ENCODE measurements around the gene PPARA. TPM values are rescaled to one million over a fixed set of nuclear protein-coding genes. Genes with fewer than 3 reads are reported as not detected.

The PPARA gene
- polyA plus RNA-seq, 3 donors, result 3.7 to 6.3 (median 4.9) TPM

DNA sequence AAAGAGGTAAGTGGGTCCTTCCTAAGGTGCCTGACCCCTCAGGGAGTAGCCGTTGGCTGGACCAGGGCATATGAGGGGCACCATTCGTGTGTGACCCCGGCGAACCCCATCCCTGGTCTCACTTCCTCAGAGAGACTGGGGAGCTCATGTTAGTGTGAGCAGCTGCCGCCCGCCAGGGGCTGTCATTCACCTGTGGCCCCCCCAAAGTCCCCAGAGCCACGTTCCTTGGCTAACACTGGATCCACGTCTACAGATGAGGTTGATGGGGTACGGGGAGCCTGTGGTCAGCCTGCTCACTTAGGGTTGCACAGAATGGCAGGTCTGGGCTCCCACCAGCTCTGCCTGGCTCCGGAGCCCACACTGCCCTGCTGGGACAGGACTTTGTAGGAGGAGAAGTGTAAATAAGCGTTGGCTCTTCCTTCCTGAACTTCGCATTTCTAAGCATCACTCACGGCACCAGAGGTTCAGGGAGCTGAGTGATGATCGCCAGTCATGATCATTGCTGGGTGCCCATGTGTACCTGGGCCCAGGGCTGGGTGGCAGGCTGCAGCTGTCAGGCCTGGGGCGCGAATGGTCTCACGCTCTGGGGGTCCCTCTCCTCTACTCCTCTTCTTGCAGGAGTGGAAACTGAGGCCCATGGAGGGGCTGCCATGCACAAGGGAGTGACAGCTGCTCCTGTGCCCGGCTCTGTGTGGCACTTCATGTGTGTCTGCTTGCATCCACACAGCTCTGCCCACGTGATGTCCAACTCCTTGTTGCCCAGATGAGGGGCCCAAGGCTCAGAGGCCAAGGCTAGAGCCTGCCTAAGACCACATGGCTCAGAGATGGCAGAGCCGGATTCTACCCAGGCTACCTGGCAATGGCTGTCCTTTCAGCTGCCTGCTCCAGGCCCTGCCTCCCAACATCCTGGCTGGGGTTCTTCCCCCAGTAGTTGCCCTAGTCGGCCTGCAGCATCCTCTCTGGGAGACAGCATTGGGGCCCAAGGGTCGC, 128.6 kb downstream of the PPARA start:
- 97% methylated on average over 19 of the region's 22 CpGs for WGBS (ENCODE audit: insufficient coverage)
- Histone ChIP-seq H3K36me3 (replicated peaks in 1 of 2; ENCODE audit: control insufficient read depth in 1 of 2, insufficient read depth in 2 of 2, low read length in 2 of 2) (peaks cover 78 to 97% of the 10 kb centered on the region in 2 donors), H3K4me2 (replicated peaks; ENCODE audit: extremely low read depth, low read length, poor library complexity, severe bottlenecking) (no peak overlapping the region), H3K4me3 (replicated peaks in 1 of 3; ENCODE audit: low read depth in 2 of 3, low read length in 3 of 3) (no peak overlapping the region), H4K20me1 (ENCODE audit: insufficient read depth, low read length) (no peaks in the 10 kb centered on the region), H3K9ac (ENCODE audit: insufficient read depth, low read length, poor library complexity, severe bottlenecking) (no peak overlapping the region), H3K27me3 (ENCODE audit: control insufficient read depth in 2 of 2, insufficient read depth in 2 of 2, low read length in 2 of 2) (no peaks in the 10 kb centered on the region), H2AFZ (ENCODE audit: insufficient read depth, low read depth, low read length, poor library complexity, severe bottlenecking) (no peak overlapping the region), H3K79me2 (ENCODE audit: insufficient read depth, low read length) (no peaks in the 10 kb centered on the region), H3K4me1 (ENCODE audit: control insufficient read depth in 1 of 2, insufficient read depth in 2 of 2, low read length in 2 of 2) (no peaks in the 10 kb centered on the region), H3K9me3 (replicated peaks in 1 of 2; ENCODE audit: control insufficient read depth in 1 of 2, insufficient read depth in 1 of 2, low read length in 2 of 2) (no peaks in the 10 kb centered on the region), H3K27ac (ENCODE audit: low read depth in 1 of 2, low read length in 2 of 2) (no peak overlapping the region)
- TF ChIP-seq, protein P1, sequence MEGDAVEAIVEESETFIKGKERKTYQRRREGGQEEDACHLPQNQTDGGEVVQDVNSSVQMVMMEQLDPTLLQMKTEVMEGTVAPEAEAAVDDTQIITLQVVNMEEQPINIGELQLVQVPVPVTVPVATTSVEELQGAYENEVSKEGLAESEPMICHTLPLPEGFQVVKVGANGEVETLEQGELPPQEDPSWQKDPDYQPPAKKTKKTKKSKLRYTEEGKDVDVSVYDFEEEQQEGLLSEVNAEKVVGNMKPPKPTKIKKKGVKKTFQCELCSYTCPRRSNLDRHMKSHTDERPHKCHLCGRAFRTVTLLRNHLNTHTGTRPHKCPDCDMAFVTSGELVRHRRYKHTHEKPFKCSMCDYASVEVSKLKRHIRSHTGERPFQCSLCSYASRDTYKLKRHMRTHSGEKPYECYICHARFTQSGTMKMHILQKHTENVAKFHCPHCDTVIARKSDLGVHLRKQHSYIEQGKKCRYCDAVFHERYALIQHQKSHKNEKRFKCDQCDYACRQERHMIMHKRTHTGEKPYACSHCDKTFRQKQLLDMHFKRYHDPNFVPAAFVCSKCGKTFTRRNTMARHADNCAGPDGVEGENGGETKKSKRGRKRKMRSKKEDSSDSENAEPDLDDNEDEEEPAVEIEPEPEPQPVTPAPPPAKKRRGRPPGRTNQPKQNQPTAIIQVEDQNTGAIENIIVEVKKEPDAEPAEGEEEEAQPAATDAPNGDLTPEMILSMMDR (IDR thresholded peaks at IDR 0.05), result no peak
- H3K9me3 Mint-ChIP-seq, result peaks cover 0 to 7% (median 0%) of the 10 kb centered on the region in 7 donors
- peaks cover 78 to 95% of the 10 kb centered on the region in 2 donors for H3K36me3 Mint-ChIP-seq
- no peak overlapping the region for H3K27ac Mint-ChIP-seq
- intact Hi-C loops (cut with micrococcal nuclease), result no loop called here
- no peaks in the 10 kb centered on the region for H3K27me3 Mint-ChIP-seq (ENCODE audit: low read depth in 3 of 3)
- no peak overlapping the region for H3K4me3 Mint-ChIP-seq
- DNase-seq, result no peak
- H3K4me1 Mint-ChIP-seq, result no peaks in the 10 kb centered on the region

DNA sequence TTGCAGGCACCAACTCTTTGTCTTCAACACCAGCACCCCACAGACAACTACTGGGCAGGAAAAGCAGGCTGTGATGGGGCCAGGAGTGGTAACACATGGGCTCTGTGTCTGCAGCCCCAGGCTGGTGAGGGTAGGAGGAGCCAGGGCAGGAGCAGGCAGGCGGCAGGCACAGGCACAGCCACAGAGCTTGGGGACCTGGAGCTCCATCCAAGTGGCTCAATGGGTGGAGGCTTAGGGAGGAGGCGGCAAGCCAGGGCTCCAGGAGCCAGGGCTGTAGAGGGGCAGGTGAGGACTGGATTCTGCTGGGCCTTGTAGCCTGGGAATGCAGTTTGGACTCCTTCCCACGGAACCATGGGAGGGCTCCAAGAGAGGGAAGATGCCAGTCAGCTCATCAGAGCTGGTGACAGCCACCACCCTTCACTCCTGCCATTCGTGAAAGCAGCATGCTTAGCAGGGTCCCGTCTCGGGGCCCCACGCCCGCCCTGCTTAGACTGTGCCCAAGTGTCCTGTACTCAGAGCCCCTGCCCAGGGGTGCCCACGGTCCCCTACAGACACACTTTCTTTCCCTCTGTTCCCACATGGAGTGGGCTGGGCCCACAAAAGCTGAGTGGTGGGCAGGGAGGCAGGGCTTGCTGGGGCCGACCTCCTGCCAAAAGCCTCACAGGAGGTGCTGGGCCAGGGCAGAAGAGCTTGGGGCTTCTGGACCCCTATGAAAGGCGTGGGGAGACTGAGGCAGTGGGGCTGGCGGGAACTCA, 129.9 kb downstream of the PPARA start:
- DNase-seq, result no peak
- Histone ChIP-seq H3K4me1 (ENCODE audit: control insufficient read depth in 1 of 2, insufficient read depth in 2 of 2, low read length in 2 of 2) (no peaks in the 10 kb centered on the region), H4K20me1 (ENCODE audit: insufficient read depth, low read length) (no peaks in the 10 kb centered on the region), H3K36me3 (replicated peaks in 1 of 2; ENCODE audit: control insufficient read depth in 1 of 2, insufficient read depth in 2 of 2, low read length in 2 of 2) (peaks cover 82 to 98% of the 10 kb centered on the region in 2 donors), H2AFZ (ENCODE audit: insufficient read depth, low read depth, low read length, poor library complexity, severe bottlenecking) (no peak overlapping the region), H3K27ac (ENCODE audit: low read depth in 1 of 2, low read length in 2 of 2) (no peak overlapping the region), H3K9me3 (replicated peaks in 1 of 2; ENCODE audit: control insufficient read depth in 1 of 2, insufficient read depth in 1 of 2, low read length in 2 of 2) (no peaks in the 10 kb centered on the region), H3K4me3 (replicated peaks in 1 of 3; ENCODE audit: low read depth in 2 of 3, low read length in 3 of 3) (no peak overlapping the region), H3K9ac (ENCODE audit: insufficient read depth, low read length, poor library complexity, severe bottlenecking) (no peak overlapping the region), H3K79me2 (ENCODE audit: insufficient read depth, low read length) (no peaks in the 10 kb centered on the region), H3K4me2 (replicated peaks; ENCODE audit: extremely low read depth, low read length, poor library complexity, severe bottlenecking) (no peak overlapping the region), H3K27me3 (ENCODE audit: control insufficient read depth in 2 of 2, insufficient read depth in 2 of 2, low read length in 2 of 2) (no peaks in the 10 kb centered on the region)
- intact Hi-C loops (cut with micrococcal nuclease), result no loop called here
- Mint-ChIP-seq H3K4me3 (no peak overlapping the region), H3K36me3 (peaks cover 81 to 95% of the 10 kb centered on the region in 2 donors), H3K27me3 (ENCODE audit: low read depth in 3 of 3) (no peaks in the 10 kb centered on the region), H3K27ac (peak overlapping the region in 2 of 7 donors; percentile 15 to 25), H3K9me3 (peaks cover 0 to 6% (median 0%) of the 10 kb centered on the region in 7 donors), H3K4me1 (no peaks in the 10 kb centered on the region)
- TF ChIP-seq, protein P1 (IDR thresholded peaks at IDR 0.05), result no peak
- 94% methylated on average over 5 of the region's 12 CpGs for WGBS (ENCODE audit: insufficient coverage)
